PC-3 (cell line): ENCODE results near the gene ANGPTL4. TPM values are rescaled to one million over a fixed set of nuclear protein-coding genes. Genes with fewer than 3 reads are reported as not detected.

Experiments used
- ATAC-seq: fragments of 200-7000 bp; cut with Tn5 transposase; 2 replicates; pipeline ENCODE4 v1.9.1; 2020; ENCODE audit warnings: mild to moderate bottlenecking, moderate library complexity
- BruUV-seq: library from RNA; stranded (reverse); fragments of 400-500 nt; replicated peaks from 2 replicates; lab custom pipeline; 2021; lab: Mats Ljungman, UMichigan
- CTCF ChIA-PET: fragments of 300-600 bp; sonication (Branson Sonifier 250); formaldehyde crosslinking; loops from one replicate; lab custom pipeline; 2022; ENCODE audit warnings: antibody characterized with exemption; lab: Charles Lee
- POLR2A ChIA-PET: fragments of 300-600 bp; sonication (Branson Sonifier 250); formaldehyde crosslinking; loops from one replicate; lab custom pipeline; 2022; ENCODE audit warnings: antibody characterized with exemption; ENCODE audit not compliant: unreplicated experiment; lab: Charles Lee
- DNase-seq: peaks from one replicate; pipeline ENCODE4 v3.0.0-alpha.2; 2015
- H2AFZ ChIP-seq: fragments of 300-600 bp; sonication (generic); 2 replicates; pipeline ENCODE4 v1.6.0; 2016; ENCODE audit warnings: antibody characterized with exemption, low read length
- H3F3A ChIP-seq: fragments of 300-600 bp; sonication (generic); one replicate; pipeline ENCODE4 v1.6.0; 2017; ENCODE audit warnings: antibody characterized with exemption, low read length, control low read depth, mild to moderate bottlenecking; ENCODE audit not compliant: unreplicated experiment
- H3K27ac ChIP-seq: fragments of 300-600 bp; sonication (generic); 2 replicates; pipeline ENCODE4 v1.5.1; 2016; ENCODE audit warnings: mild to moderate bottlenecking, low read length
- H3K27me3 ChIP-seq: fragments of 300-600 bp; sonication (generic); 2 replicates; pipeline ENCODE4 v1.6.1; 2016; ENCODE audit warnings: low read length, mixed read lengths
- H3K36me3 ChIP-seq: fragments of 300-600 bp; sonication (generic); 2 replicates; pipeline ENCODE4 v1.6.1; 2016; ENCODE audit warnings: low read depth, mixed run types, low read length, mixed read lengths
- H3K4me1 ChIP-seq: fragments of 300-600 bp; sonication (generic); 2 replicates; pipeline ENCODE4 v1.5.1; 2016; ENCODE audit warnings: low read length; ENCODE audit not compliant: insufficient read depth
- H3K4me2 ChIP-seq: fragments of 300-600 bp; sonication (generic); 2 replicates; pipeline ENCODE4 v1.6.0; 2016; ENCODE audit warnings: low read length
- H3K4me3 ChIP-seq: fragments of 300-600 bp; sonication (generic); 2 replicates; pipeline ENCODE4 v1.5.1; 2016; ENCODE audit warnings: mild to moderate bottlenecking, low read length, mixed read lengths
- H3K79me2 ChIP-seq: fragments of 300-600 bp; sonication (generic); 2 replicates; pipeline ENCODE4 v1.6.1; 2017; ENCODE audit warnings: low read length, mixed read lengths
- H3K9ac ChIP-seq: fragments of 300-600 bp; sonication (generic); 2 replicates; pipeline ENCODE4 v1.6.0; 2016; ENCODE audit warnings: mild to moderate bottlenecking, low read length
- H3K9me2 ChIP-seq: fragments of 300-600 bp; sonication (generic); replicated peaks from 2 replicates; pipeline ENCODE4 v1.6.1; 2016; ENCODE audit warnings: mixed run types, low read length, mixed read lengths
- H3K9me3 ChIP-seq: fragments of 300-600 bp; sonication (generic); 2 replicates; pipeline ENCODE4 v1.6.1; 2016; ENCODE audit warnings: low read length, mixed read lengths
- H4K20me1 ChIP-seq: fragments of 300-600 bp; sonication (generic); 2 replicates; pipeline ENCODE4 v1.6.1; 2016; ENCODE audit warnings: low read length, mixed read lengths
- EZH2 ChIP-seq: fragments of 300-600 bp; sonication (generic); IDR thresholded peaks from one replicate; pipeline ENCODE4 v1.6.1; 2017; ENCODE audit warnings: antibody characterized with exemption, mild to moderate bottlenecking, low read length; ENCODE audit not compliant: unreplicated experiment
- intact Hi-C: fragments of 100-400 bp; cut with micrococcal nuclease; formaldehyde crosslinking; loops from 2 replicates; pipeline ENCODE4 v1.9.0; 2023
- total RNA-seq: library from RNA; depleted of rRNA; stranded (reverse); fragments of >200 nt; gene quantifications from 2 replicates; pipeline ENCODE4 v1.2.3, GENCODE V29; 2014
- TF ChIP-seq, protein P1 (sequence below): fragments of 300-600 bp; sonication (generic); conservative IDR thresholded peaks from 2 replicates; pipeline ENCODE4 v1.5.1; 2017; ENCODE audit warnings: antibody characterized with exemption, low read depth, mild to moderate bottlenecking, low read length

The ANGPTL4 gene
- total RNA-seq, 1 experiment from 2014 or later = 6.7 TPM

DNA sequence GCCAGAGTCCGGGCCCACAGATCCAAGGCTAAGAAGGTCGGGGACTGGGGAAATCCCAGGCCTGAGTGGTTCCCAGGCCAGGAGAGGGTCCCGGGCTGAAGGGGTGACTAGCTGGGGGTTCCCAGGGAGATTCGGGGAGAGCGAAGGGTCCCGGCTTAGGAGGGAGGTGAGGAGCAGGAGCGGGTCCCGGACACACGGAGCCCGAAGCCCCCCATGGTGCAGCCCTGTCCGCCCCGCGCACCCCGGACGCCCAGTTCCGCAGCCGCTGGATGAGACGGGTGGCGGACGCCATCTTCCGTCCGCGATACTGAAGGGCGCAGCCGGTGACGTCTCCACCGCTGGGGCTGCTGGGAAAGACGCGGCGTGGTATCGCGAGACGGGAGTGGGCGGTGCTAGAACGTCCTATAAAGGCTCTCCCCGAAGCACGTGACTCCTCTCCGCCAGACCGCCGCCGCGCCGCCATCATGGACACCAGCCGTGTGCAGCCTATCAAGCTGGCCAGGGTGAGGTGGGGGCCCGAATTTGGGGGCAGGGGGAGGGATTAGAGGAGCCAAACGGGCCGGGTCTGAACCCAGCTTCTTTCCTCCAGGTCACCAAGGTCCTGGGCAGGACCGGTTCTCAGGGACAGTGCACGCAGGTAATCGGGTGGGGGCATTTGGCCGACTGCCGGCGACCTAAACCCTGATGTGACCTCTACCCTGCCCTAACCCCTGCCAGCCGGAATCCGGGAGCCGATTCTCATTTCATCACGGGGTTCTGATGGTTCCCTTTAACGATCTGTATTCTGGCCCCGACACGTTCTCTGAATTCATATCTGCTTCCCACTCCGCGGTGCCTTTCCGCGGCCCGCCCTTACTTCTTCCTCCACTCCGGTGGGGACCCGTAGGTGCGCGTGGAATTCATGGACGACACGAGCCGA is 42.6 kb upstream of the ANGPTL4 start, which contains the start of the genes NDUFA7 and RPS28:
Gene NDUFA7 (minus strand): TSS at position 309 of the 919 bp plus-strand sequence. CDS start 17 bp downstream, at position 292.
Gene RPS28 (plus strand): TSS at position 430 of the 919 bp plus-strand sequence. CDS start 35 bp downstream, at position 465.
- POLR2A ChIA-PET = interaction anchor here (0.6 kb wide), 1 partner anchor 19 kb away, joined by 14 read pairs; no protein-coding TSS in a partner anchor
- TSS peak; percentile 87 for BruUV-seq
- peaks cover 22% of the 10 kb centered on the region for H4K20me1 ChIP-seq

DNA sequence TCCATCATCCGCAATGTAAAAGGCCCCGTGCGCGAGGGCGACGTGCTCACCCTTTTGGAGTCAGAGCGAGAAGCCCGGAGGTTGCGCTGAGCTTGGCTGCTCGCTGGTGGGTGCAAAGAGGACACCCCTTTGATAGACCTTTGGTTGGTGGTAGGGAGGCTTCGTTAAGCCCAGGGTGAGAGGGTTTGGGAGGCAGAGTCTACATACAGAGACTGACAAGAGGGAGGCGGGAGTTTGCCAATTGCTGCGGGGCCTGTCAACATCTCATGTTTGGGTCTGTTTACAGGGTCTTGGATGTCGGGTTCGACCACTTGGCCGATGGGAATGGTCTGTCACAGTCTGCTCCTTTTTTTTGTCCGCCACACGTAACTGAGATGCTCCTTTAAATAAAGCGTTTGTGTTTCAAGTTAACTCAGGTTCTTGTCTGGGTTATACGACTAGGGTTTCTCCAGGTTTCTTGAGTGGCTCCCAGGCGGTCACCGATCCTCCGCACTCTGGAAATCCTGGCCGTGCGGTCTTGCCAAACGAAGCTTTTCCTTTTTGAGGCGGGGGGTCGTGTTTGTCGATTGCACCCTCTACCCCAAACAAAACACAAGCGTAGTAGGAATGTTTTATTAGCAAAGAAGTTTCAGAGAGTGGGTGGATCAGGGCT is 41.8 kb upstream of the ANGPTL4 start:
- no peaks in the 10 kb centered on the region for H3K9me2 ChIP-seq
- ATAC-seq (no peak), DNase-seq (no peak)
- POLR2A ChIA-PET = interaction anchor here (0.6 kb wide), 1 partner anchor 19 kb away, joined by 14 read pairs; no protein-coding TSS in a partner anchor
- no peaks in the 10 kb centered on the region for H3K9me3 ChIP-seq
- CTCF ChIA-PET = interaction anchor here (0.6 kb wide), 1 partner anchor 26 kb away, joined by 4 read pairs; no protein-coding TSS in a partner anchor
- no peak overlapping the region for H2AFZ ChIP-seq
- 0 out of 2 replicates have a peak overlapping the region, but pooled peaks have one; percentile 31 for H3K27ac ChIP-seq
- peak overlapping the region; percentile 99 for H3K9ac ChIP-seq
- H3K4me3 ChIP-seq = peak overlapping the region; percentile 99
- H3K4me2 ChIP-seq = peak overlapping the region; percentile 96
- H3K36me3 ChIP-seq = peaks cover 21% of the 10 kb centered on the region
- H3F3A ChIP-seq = no peaks in the 10 kb centered on the region
- H3K4me1 ChIP-seq = peaks cover 19% of the 10 kb centered on the region
- H3K27me3 ChIP-seq = no peaks in the 10 kb centered on the region
- intact Hi-C loops = no loop called here
- BruUV-seq = no TSS peak
- TF ChIP-seq, protein P1, sequence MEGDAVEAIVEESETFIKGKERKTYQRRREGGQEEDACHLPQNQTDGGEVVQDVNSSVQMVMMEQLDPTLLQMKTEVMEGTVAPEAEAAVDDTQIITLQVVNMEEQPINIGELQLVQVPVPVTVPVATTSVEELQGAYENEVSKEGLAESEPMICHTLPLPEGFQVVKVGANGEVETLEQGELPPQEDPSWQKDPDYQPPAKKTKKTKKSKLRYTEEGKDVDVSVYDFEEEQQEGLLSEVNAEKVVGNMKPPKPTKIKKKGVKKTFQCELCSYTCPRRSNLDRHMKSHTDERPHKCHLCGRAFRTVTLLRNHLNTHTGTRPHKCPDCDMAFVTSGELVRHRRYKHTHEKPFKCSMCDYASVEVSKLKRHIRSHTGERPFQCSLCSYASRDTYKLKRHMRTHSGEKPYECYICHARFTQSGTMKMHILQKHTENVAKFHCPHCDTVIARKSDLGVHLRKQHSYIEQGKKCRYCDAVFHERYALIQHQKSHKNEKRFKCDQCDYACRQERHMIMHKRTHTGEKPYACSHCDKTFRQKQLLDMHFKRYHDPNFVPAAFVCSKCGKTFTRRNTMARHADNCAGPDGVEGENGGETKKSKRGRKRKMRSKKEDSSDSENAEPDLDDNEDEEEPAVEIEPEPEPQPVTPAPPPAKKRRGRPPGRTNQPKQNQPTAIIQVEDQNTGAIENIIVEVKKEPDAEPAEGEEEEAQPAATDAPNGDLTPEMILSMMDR = no peak
- H3K79me2 ChIP-seq = peaks cover 43% of the 10 kb centered on the region
- peaks cover 22% of the 10 kb centered on the region for H4K20me1 ChIP-seq

More for the DNA sequence above, 42.6 kb upstream of the ANGPTL4 start, which contains the start of the genes NDUFA7 and RPS28:
- H3F3A ChIP-seq = no peaks in the 10 kb centered on the region
- no peaks in the 10 kb centered on the region for H3K9me2 ChIP-seq
- no peaks in the 10 kb centered on the region for H3K9me3 ChIP-seq
- H3K9ac ChIP-seq = peak within 1 kb of the TSS; percentile 99
- intact Hi-C loops = no loop called here
- peak within 1 kb of the TSS; percentile 63 for H3K27ac ChIP-seq
- H2AFZ ChIP-seq = peak within 1 kb of the TSS; percentile 79
- H3K79me2 ChIP-seq = peaks cover 43% of the 10 kb centered on the region
- CTCF ChIA-PET = no interaction called here
- H3K4me3 ChIP-seq = peak within 1 kb of the TSS; percentile 99
- ATAC-seq (peak; percentile 84), DNase-seq (peak; percentile 99)
- H3K36me3 ChIP-seq = peaks cover 21% of the 10 kb centered on the region
- TF ChIP-seq, protein P1 = peak; percentile 38; the same call in 1 of the 2 replicates
- TF ChIP-seq EZH2 = no peak
- no peaks in the 10 kb centered on the region for H3K27me3 ChIP-seq
- peak within 1 kb of the TSS; percentile 96 for H3K4me2 ChIP-seq
- peaks cover 19% of the 10 kb centered on the region for H3K4me1 ChIP-seq
